MCF 10A (cell line): Measurements from ENCODE around the gene UHRF1. TPM values are rescaled to one million over a fixed set of nuclear protein-coding genes. Genes with fewer than 3 reads are reported as not detected.

Source experiments
- BruUV-seq: library from RNA; stranded (reverse); fragments of 400-500 nt; replicated peaks from 2 replicates; lab custom pipeline; 2021; lab: Mats Ljungman, UMichigan
- CTCF ChIA-PET: fragments of 300-600 bp; sonication (Branson Sonifier 250); formaldehyde crosslinking; extraction: SDS; loops from one replicate; lab custom pipeline; 2021; ENCODE audit warnings: antibody characterized with exemption, inconsistent platforms; lab: Yijun Ruan, JAX
- POLR2A ChIA-PET: fragments of 300-600, 350-650 bp; sonication (Branson Sonifier 250); formaldehyde crosslinking; extraction: SDS; loops from one replicate; lab custom pipeline; 2020; ENCODE audit warnings: antibody characterized with exemption, inconsistent platforms; lab: Yijun Ruan, JAX
- DNase-seq: peaks from one replicate; pipeline ENCODE4 v3.0.0-alpha.2; 2018; ENCODE audit not compliant: unreplicated experiment
- H3K27ac Mint-ChIP-seq: one replicate; pipeline ENCODE4 v1.8.0; 2022; ENCODE audit warnings: mild to moderate bottlenecking, low read depth, mixed read lengths; ENCODE audit not compliant: unreplicated experiment
- H3K27me3 Mint-ChIP-seq: one replicate; pipeline ENCODE4 v1.8.0; 2022; ENCODE audit warnings: mixed read lengths; ENCODE audit not compliant: insufficient read depth, unreplicated experiment
- H3K36me3 Mint-ChIP-seq: one replicate; pipeline ENCODE4 v1.8.0; 2022; ENCODE audit warnings: mild to moderate bottlenecking, moderate library complexity, mixed read lengths; ENCODE audit not compliant: insufficient read depth, unreplicated experiment
- H3K4me1 Mint-ChIP-seq: one replicate; pipeline ENCODE4 v1.8.0; 2022; ENCODE audit warnings: mixed read lengths; ENCODE audit not compliant: insufficient read depth, unreplicated experiment
- H3K4me3 Mint-ChIP-seq: one replicate; pipeline ENCODE4 v1.8.0; 2022; ENCODE audit warnings: mild to moderate bottlenecking, moderate library complexity, mixed read lengths; ENCODE audit not compliant: unreplicated experiment
- H3K9me3 Mint-ChIP-seq: one replicate; pipeline ENCODE4 v1.8.0; 2022; ENCODE audit warnings: mixed read lengths; ENCODE audit not compliant: unreplicated experiment
- intact Hi-C: fragments of 100-400 bp; cut with micrococcal nuclease; formaldehyde crosslinking; loops from 2 replicates; pipeline ENCODE4 v1.14.1; 2022
- total RNA-seq: library from RNA; stranded (reverse); gene quantifications from 2 replicates; pipeline ENCODE4 v1.2.3, GENCODE V29; 2022
- TF ChIP-seq, protein P1 (sequence below): fragments of 200-600 bp; IDR thresholded peaks from one replicate; pipeline ENCODE4 v1.8.0; 2022; ENCODE audit warnings: antibody characterized with exemption, mild to moderate bottlenecking; ENCODE audit not compliant: unreplicated experiment

Gene UHRF1
- total RNA-seq, 1 experiment from 2014 or later = 16.0 TPM

DNA sequence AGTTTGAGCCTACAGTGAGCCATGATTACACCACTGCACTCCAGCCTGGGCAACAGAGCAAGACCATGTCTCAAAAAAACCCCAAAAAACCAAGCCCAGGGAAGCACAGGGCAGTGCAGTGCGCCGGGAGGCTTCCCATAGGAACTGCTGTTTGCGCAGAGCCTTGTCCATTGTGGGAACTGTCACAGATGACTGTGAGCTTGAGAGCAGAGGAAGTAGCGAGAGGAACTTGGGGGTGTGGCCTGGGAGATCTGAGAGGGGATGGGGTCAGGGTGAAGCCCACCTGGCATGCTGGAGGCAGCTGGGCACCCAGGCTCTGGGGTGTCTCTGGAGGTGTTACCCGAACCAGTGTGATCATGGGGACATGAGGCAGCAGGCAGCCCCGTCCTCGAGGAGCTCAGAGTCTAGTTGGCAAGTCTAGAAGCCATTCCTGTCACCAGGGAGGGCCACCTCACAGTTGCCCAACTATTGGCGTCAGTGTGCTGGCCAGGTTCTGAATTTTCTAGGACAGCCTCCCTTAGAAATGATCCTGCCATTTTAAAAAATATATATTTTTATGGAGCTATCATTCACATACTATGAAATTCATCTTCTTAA, 70.0 kb downstream of the UHRF1 start:
- no peak for DNase-seq
- ChIA-PET POLR2A (interaction anchor here (2.0 kb wide), 1 partner anchor 10 kb away, joined by 8 read pairs; the partner anchor contains the start of gene KDM4B), CTCF (interaction anchor here (1.1 kb wide), 1 partner anchor 52 kb away, joined by 3 read pairs; no protein-coding TSS in a partner anchor)
- Mint-ChIP-seq H3K36me3 (peaks cover 30% of the 10 kb centered on the region), H3K4me1 (peaks cover 18% of the 10 kb centered on the region), H3K9me3 (no peaks in the 10 kb centered on the region), H3K27ac (no peak overlapping the region), H3K4me3 (no peak overlapping the region), H3K27me3 (no peaks in the 10 kb centered on the region)
- intact Hi-C loops = no loop called here
- TF ChIP-seq, protein P1, sequence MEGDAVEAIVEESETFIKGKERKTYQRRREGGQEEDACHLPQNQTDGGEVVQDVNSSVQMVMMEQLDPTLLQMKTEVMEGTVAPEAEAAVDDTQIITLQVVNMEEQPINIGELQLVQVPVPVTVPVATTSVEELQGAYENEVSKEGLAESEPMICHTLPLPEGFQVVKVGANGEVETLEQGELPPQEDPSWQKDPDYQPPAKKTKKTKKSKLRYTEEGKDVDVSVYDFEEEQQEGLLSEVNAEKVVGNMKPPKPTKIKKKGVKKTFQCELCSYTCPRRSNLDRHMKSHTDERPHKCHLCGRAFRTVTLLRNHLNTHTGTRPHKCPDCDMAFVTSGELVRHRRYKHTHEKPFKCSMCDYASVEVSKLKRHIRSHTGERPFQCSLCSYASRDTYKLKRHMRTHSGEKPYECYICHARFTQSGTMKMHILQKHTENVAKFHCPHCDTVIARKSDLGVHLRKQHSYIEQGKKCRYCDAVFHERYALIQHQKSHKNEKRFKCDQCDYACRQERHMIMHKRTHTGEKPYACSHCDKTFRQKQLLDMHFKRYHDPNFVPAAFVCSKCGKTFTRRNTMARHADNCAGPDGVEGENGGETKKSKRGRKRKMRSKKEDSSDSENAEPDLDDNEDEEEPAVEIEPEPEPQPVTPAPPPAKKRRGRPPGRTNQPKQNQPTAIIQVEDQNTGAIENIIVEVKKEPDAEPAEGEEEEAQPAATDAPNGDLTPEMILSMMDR = no peak
- no TSS peak for BruUV-seq

DNA sequence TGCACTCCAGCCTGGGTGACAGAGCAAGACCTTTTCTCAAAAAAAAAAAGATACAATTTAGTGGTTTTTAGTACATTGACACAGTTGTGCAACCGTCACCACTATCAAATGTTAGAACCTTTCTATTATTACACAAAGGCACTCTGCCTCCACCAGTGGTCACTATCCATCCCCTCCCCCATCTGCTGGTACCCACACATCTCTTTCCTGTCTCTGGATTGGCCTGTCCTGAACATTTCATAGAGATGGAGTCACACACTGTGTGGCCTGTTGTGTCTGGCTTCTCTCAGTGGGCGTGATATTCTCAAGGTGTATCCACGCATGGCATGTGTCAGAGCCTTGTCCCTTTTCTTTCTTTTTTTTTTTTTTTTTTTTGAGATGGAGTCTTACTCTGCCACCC, 70.8 kb downstream of the UHRF1 start:
- TF ChIP-seq, protein P1 = no peak
- intact Hi-C loops = no loop called here
- H3K27ac Mint-ChIP-seq = no peak overlapping the region
- H3K27me3 Mint-ChIP-seq = no peaks in the 10 kb centered on the region
- H3K4me3 Mint-ChIP-seq = no peak overlapping the region
- H3K9me3 Mint-ChIP-seq = no peaks in the 10 kb centered on the region
- peaks cover 30% of the 10 kb centered on the region for H3K36me3 Mint-ChIP-seq
- no peak for DNase-seq
- POLR2A ChIA-PET = interaction anchor here (2.0 kb wide), 1 partner anchor 11 kb away, joined by 8 read pairs; the partner anchor contains the start of gene KDM4B
- peaks cover 18% of the 10 kb centered on the region for H3K4me1 Mint-ChIP-seq
- no TSS peak for BruUV-seq
- CTCF ChIA-PET = interaction anchor here (0.6 to 1.1 kb wide), 2 partner anchors 51 to 112 kb away, joined by 3 to 5 read pairs; no protein-coding TSS in a partner anchor

GRCh38 chr19:4980838-4981680, 71.8 kb downstream of the UHRF1 start:
- ChIA-PET POLR2A (interaction anchor here (0.6 kb wide), 1 partner anchor 270 kb away, joined by 3 read pairs; no protein-coding TSS in a partner anchor), CTCF (interaction anchor here (0.6 kb wide), 1 partner anchor 113 kb away, joined by 5 read pairs; no protein-coding TSS in a partner anchor)
- no peaks in the 10 kb centered on the region for H3K27me3 Mint-ChIP-seq
- no peak overlapping the region for H3K27ac Mint-ChIP-seq
- TF ChIP-seq, protein P1 = no peak
- intact Hi-C loops = no loop called here
- H3K4me3 Mint-ChIP-seq = no peak overlapping the region
- peaks cover 27% of the 10 kb centered on the region for H3K36me3 Mint-ChIP-seq
- no peaks in the 10 kb centered on the region for H3K9me3 Mint-ChIP-seq
- no TSS peak for BruUV-seq
- DNase-seq = no peak
- H3K4me1 Mint-ChIP-seq = peaks cover 17% of the 10 kb centered on the region

GRCh38 chr19:4981681-4981958, 72.3 kb downstream of the UHRF1 start:
- POLR2A ChIA-PET = no interaction called here
- Mint-ChIP-seq H3K36me3 (peaks cover 22% of the 10 kb centered on the region), H3K27ac (no peak overlapping the region), H3K4me3 (no peak overlapping the region), H3K4me1 (peaks cover 12% of the 10 kb centered on the region), H3K9me3 (no peaks in the 10 kb centered on the region), H3K27me3 (no peaks in the 10 kb centered on the region)
- no peak for DNase-seq
- TF ChIP-seq, protein P1 = no peak
- CTCF ChIA-PET = no interaction called here
- intact Hi-C loops = no loop called here
- BruUV-seq = no TSS peak
